Neural progenitor cell (in vitro differentiated cells): Measurements from ENCODE around the gene GALP. TPM values are rescaled to one million over a fixed set of nuclear protein-coding genes. Genes with fewer than 3 reads are reported as not detected.
"Not testable (repeated sequence)": the region's sequence is repeated elsewhere in the genome, so short reads cannot be mapped to it uniquely, and the experiment has no call there.

ENCODE experiments used
- DNase-seq: peaks from one replicate; pipeline ENCODE4 v3.0.0-alpha.2; 2016; ENCODE audit warnings: low spot score
- H2AFZ ChIP-seq: fragments of 200-600 bp; sonication (generic); replicated peaks from 2 replicates; pipeline ENCODE4 v1.6.1; 2016; ENCODE audit warnings: antibody characterized with exemption
- H3F3A ChIP-seq: fragments of 200-600 bp; sonication (generic); 2 replicates; pipeline ENCODE4 v1.6.1; 2016; ENCODE audit warnings: antibody characterized with exemption, low read depth
- H3K27ac ChIP-seq: fragments of 200-600 bp; sonication (generic); 2 replicates; pipeline ENCODE4 v1.5.1; 2016; ENCODE audit warnings: mild to moderate bottlenecking
- H3K27me3 ChIP-seq: fragments of 200-600 bp; sonication (generic); 2 replicates; pipeline ENCODE4 v1.6.1; 2016; ENCODE audit warnings: mild to moderate bottlenecking, moderate library complexity
- H3K36me3 ChIP-seq: fragments of 200-600 bp; sonication (generic); 2 replicates; pipeline ENCODE4 v1.5.1; 2016
- H3K4me1 ChIP-seq: fragments of 200-600 bp; sonication (generic); 2 replicates; pipeline ENCODE4 v1.6.1; 2016; ENCODE audit warnings: mixed run types
- H3K4me2 ChIP-seq: fragments of 200-600 bp; sonication (generic); 2 replicates; pipeline ENCODE4 v1.6.1; 2016
- H3K4me3 ChIP-seq: fragments of 200-600 bp; sonication (generic); 2 replicates; pipeline ENCODE4 v1.5.1; 2016
- H3K79me2 ChIP-seq: fragments of 200-600 bp; sonication (generic); 2 replicates; pipeline ENCODE4 v1.6.1; 2016; ENCODE audit warnings: low read depth
- H3K9ac ChIP-seq: fragments of 200-600 bp; sonication (generic); 2 replicates; pipeline ENCODE4 v1.6.1; 2016
- H3K9me3 ChIP-seq: fragments of 200-600 bp; sonication (generic); 2 replicates; pipeline ENCODE4 v1.5.1; 2016; ENCODE audit warnings: low read depth
- H4K20me1 ChIP-seq: fragments of 200-600 bp; sonication (generic); 2 replicates; pipeline ENCODE4 v1.6.1; 2016; ENCODE audit warnings: low read depth
- H3K27ac Mint-ChIP-seq: 3 replicates; pipeline ENCODE4 v1.8.0; 2021; ENCODE audit warnings: mixed read lengths
- H3K27me3 Mint-ChIP-seq: 2 replicates; pipeline ENCODE4 v1.8.0; 2022; ENCODE audit warnings: low read depth, mild to moderate bottlenecking, inconsistent platforms, moderate library complexity, mixed read lengths; ENCODE audit not compliant: insufficient read depth
- H3K36me3 Mint-ChIP-seq: 3 replicates; pipeline ENCODE4 v1.8.0; 2021; ENCODE audit warnings: mixed read lengths
- H3K4me1 Mint-ChIP-seq: 3 replicates; pipeline ENCODE4 v1.8.0; 2021; ENCODE audit warnings: mixed read lengths
- H3K4me3 Mint-ChIP-seq: 3 replicates; pipeline ENCODE4 v1.8.0; 2021; ENCODE audit warnings: mild to moderate bottlenecking, moderate library complexity, mixed read lengths
- H3K9me3 Mint-ChIP-seq: 3 replicates; pipeline ENCODE4 v1.8.0; 2020; ENCODE audit warnings: mixed read lengths
- EZH2 ChIP-seq: fragments of 200-600 bp; sonication (generic); IDR thresholded peaks from 2 replicates; pipeline ENCODE4 v1.6.1; 2017; ENCODE audit warnings: antibody characterized with exemption, mild to moderate bottlenecking, moderate library complexity
- EZH2phosphoT487 ChIP-seq: fragments of 200-600 bp; sonication (generic); IDR thresholded peaks from 2 replicates; pipeline ENCODE4 v1.6.1; 2017; ENCODE audit warnings: antibody characterized with exemption
- total RNA-seq: library from RNA; depleted of rRNA; stranded (reverse); fragments of >200 nt; gene quantifications from 2 replicates; pipeline ENCODE4 v1.2.3, GENCODE V29; 2015; ENCODE audit warnings: low replicate concordance
- TF ChIP-seq, protein P1 (sequence below): fragments of 200-600 bp; sonication (generic); IDR thresholded peaks from 2 replicates; pipeline ENCODE4 v1.5.1; 2017; ENCODE audit warnings: antibody characterized with exemption, mild to moderate bottlenecking

GALP gene
- total RNA-seq, 1 donor from 2014 or later: 0.71 TPM

DNA sequence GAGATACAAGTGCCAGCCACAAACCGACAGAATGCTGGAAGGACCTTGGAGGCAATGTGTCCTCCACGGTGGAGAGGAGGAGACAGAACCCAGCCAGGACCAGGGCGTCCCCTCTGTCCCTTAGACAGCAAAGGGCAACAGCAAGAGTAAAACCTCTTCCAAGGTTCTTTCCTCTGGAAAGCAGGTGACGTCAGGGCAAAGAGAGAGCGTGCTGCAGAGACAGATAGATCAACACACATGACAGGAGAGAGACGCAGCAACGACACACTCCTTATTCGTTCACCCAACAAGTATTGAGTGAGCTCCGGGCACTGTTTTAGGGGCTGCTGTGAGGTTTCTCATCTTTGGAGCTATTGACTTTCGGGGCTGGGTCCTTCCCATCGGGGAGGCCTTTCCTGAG lies 1.3 kb upstream of the GALP start:
- no peak for DNase-seq
- peaks cover 27% of the 10 kb centered on the region for H3K4me1 ChIP-seq
- TF ChIP-seq EZH2 (no peak), EZH2phosphoT487 (no peak)
- TF ChIP-seq, protein P1, sequence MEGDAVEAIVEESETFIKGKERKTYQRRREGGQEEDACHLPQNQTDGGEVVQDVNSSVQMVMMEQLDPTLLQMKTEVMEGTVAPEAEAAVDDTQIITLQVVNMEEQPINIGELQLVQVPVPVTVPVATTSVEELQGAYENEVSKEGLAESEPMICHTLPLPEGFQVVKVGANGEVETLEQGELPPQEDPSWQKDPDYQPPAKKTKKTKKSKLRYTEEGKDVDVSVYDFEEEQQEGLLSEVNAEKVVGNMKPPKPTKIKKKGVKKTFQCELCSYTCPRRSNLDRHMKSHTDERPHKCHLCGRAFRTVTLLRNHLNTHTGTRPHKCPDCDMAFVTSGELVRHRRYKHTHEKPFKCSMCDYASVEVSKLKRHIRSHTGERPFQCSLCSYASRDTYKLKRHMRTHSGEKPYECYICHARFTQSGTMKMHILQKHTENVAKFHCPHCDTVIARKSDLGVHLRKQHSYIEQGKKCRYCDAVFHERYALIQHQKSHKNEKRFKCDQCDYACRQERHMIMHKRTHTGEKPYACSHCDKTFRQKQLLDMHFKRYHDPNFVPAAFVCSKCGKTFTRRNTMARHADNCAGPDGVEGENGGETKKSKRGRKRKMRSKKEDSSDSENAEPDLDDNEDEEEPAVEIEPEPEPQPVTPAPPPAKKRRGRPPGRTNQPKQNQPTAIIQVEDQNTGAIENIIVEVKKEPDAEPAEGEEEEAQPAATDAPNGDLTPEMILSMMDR: no peak
- peaks cover 19% of the 10 kb centered on the region for H3F3A ChIP-seq
- no peak overlapping the region for H3K4me3 ChIP-seq
- Mint-ChIP-seq H3K9me3 (no peaks in the 10 kb centered on the region), H3K36me3 (no peaks in the 10 kb centered on the region), H3K27me3 (peaks cover 10% of the 10 kb centered on the region), H3K4me1 (peaks cover 24% of the 10 kb centered on the region), H3K27ac (peak overlapping the region; percentile 93), H3K4me3 (no peak overlapping the region)
- no peaks in the 10 kb centered on the region for H3K9me3 ChIP-seq
- H3K36me3 ChIP-seq: no peaks in the 10 kb centered on the region
- no peak overlapping the region for H3K9ac ChIP-seq
- H3K4me2 ChIP-seq: peak overlapping the region; percentile 35
- H3K27ac ChIP-seq: no peak overlapping the region
- no peak overlapping the region for H2AFZ ChIP-seq
- no peaks in the 10 kb centered on the region for H4K20me1 ChIP-seq
- no peaks in the 10 kb centered on the region for H3K27me3 ChIP-seq
- H3K79me2 ChIP-seq: no peaks in the 10 kb centered on the region

DNA sequence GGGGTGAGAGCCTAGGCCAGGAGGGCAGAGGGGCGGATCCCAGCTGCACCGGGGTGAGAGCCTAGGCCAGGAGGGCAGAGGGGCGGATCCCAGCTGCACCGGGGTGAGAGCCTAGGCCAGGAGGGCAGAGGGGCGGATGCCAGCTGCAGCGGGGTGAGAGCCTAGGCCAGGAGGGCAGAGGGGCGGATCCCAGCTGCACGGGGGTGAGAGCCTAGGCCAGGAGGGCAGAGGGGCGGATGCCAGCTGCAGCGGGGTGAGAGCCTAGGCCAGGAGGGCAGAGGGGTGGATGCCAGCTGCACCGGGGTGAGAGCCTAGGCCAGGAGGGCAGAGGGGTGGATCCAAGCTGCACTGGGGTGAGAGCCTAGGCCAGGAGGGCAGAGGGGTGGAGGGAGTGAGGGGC lies 502 bp downstream of the GALP start:
- not testable (repeated sequence) for H3K4me3 Mint-ChIP-seq, H3K9me3 ChIP-seq, H3K9ac ChIP-seq, H3K9me3 Mint-ChIP-seq, H3K36me3 ChIP-seq, DNase-seq, H3K4me3 ChIP-seq, H2AFZ ChIP-seq, H3K27me3 ChIP-seq, H3K27ac Mint-ChIP-seq, H3K27me3 Mint-ChIP-seq, H3K27ac ChIP-seq, H4K20me1 ChIP-seq, H3K79me2 ChIP-seq, H3K36me3 Mint-ChIP-seq
- peak overlapping the region; percentile 65 for H3K4me2 ChIP-seq
- H3K4me1 Mint-ChIP-seq: peaks cover 24% of the 10 kb centered on the region
- H3F3A ChIP-seq: peaks cover 19% of the 10 kb centered on the region
- H3K4me1 ChIP-seq: peaks cover 27% of the 10 kb centered on the region

DNA sequence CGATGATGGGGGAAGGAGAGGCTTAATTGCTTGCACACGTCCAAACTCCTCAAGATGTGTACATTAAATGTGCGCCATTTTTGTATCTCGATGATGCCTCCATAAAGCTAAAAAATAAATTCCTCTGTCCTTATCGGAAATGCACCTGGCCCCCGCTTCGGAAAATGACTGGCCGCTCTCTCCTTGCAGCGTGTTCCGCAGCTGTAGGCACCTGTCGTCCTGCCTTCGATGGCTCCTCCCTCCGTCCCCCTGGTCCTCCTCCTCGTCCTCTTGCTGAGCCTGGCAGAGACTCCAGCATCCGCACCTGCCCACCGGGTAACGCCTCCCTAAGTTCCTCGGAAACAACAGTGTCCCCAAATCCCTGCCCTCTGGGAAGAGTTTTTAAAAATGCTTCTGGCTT lies 1.1 kb downstream of the GALP start:
- H3K27ac ChIP-seq: no peak overlapping the region

DNA sequence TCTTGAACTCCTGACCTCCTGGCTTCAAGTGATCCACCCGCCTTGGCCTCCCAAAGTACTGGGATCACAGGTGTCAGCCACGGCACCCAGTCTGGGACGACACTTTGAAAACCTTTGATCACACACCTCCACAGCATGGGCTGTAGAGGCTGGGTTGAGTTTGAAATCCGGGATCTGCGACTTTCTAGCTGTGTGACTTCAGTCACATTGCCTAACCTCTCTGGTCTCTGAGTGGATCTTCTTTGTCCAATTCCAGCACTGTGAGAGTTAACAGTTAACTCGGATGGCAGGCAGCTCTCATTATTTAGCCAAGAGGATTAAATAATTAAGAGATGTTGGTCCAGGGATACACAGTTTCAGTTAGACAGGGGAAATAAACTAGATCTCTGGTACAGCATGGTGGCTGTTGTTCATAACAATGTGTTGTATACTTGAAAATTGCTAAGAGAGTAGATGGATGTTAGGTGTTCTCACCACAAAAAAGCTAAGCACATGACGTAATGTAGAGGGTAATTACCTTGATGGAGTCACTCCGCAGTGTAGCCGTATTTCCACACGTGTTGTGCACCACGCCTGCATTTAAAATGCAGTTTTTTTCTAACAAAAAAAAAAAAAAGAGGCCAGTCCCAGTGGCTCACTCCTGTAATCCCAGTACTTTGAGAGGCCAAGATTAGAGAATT lies 1.9 kb downstream of the GALP start:
- H3K36me3 Mint-ChIP-seq: no peaks in the 10 kb centered on the region
- H3K9me3 Mint-ChIP-seq: no peaks in the 10 kb centered on the region
- Histone ChIP-seq H3K4me2 (no peak overlapping the region), H4K20me1 (no peaks in the 10 kb centered on the region), H3F3A (peaks cover 19% of the 10 kb centered on the region), H3K9ac (no peak overlapping the region), H3K9me3 (no peaks in the 10 kb centered on the region), H3K27ac (no peak overlapping the region), H3K36me3 (no peaks in the 10 kb centered on the region), H3K4me1 (peaks cover 27% of the 10 kb centered on the region), H3K79me2 (no peaks in the 10 kb centered on the region), H3K4me3 (no peak overlapping the region), H3K27me3 (no peaks in the 10 kb centered on the region), H2AFZ (no peak overlapping the region)
- DNase-seq: no peak
- peaks cover 24% of the 10 kb centered on the region for H3K4me1 Mint-ChIP-seq
- no peak overlapping the region for H3K27ac Mint-ChIP-seq
- peaks cover 7% of the 10 kb centered on the region for H3K27me3 Mint-ChIP-seq
- no peak overlapping the region for H3K4me3 Mint-ChIP-seq
- no peak for TF ChIP-seq EZH2
- TF ChIP-seq, protein P1: no peak
- TF ChIP-seq EZH2phosphoT487: no peak

More for the DNA sequence above, 1.1 kb downstream of the GALP start:
- Histone ChIP-seq H3K9ac (no peak overlapping the region), H3K27me3 (no peaks in the 10 kb centered on the region), H3F3A (peaks cover 19% of the 10 kb centered on the region), H3K79me2 (no peaks in the 10 kb centered on the region), H3K9me3 (no peaks in the 10 kb centered on the region), H3K4me2 (no peak overlapping the region), H3K4me1 (peaks cover 27% of the 10 kb centered on the region), H4K20me1 (no peaks in the 10 kb centered on the region), H3K4me3 (no peak overlapping the region), H3K36me3 (no peaks in the 10 kb centered on the region), H2AFZ (no peak overlapping the region)
- Mint-ChIP-seq H3K4me3 (peak overlapping the region; percentile 41), H3K4me1 (peaks cover 24% of the 10 kb centered on the region), H3K9me3 (no peaks in the 10 kb centered on the region), H3K36me3 (no peaks in the 10 kb centered on the region), H3K27ac (peak overlapping the region; percentile 95), H3K27me3 (peaks cover 7% of the 10 kb centered on the region)
- no peak for DNase-seq
- no peak for TF ChIP-seq EZH2
- TF ChIP-seq, protein P1: no peak
- TF ChIP-seq EZH2phosphoT487: no peak
